Metanephros (tissue), 2 donors: ENCODE results near the gene BACE1-AS. TPM values are rescaled to one million over a fixed set of nuclear protein-coding genes. Genes with fewer than 3 reads are reported as not detected.

Source experiments
- small RNA-seq: library from RNA; depleted of rRNA; stranded (forward); fragments of <200 nt; gene quantifications from one replicate; pipeline ENCODE3, GENCODE V24; 2014; ENCODE audit warnings: low replicate concordance
- total RNA-seq: library from RNA; depleted of rRNA; stranded (reverse); fragments of >200 nt; gene quantifications from one replicate; pipeline ENCODE4 v1.2.3, GENCODE V29; 2014

Gene BACE1-AS
- 6.8 TPM for total RNA-seq

GRCh38 chr11:117290809-117291396 lies at the start of gene BACE1-AS:
Gene BACE1-AS, plus strand, starts transcription at chr11:117291346.

GRCh38 chr11:117316197-117316961 lies 25.2 kb downstream of the BACE1-AS start, which contains the start of gene BACE1:
Gene BACE1, minus strand, starts transcription at chr11:117316256. Its CDS starts 461 bp downstream, at chr11:117315795.

GRCh38 chr11:117327567-117328374 lies 36.6 kb downstream of the BACE1-AS start, which contains the start of gene CEP164:
Gene CEP164, plus strand, starts transcription at chr11:117327854. Its CDS starts 10,733 bp downstream, at chr11:117338587.

Small RNA genes lying within 50 kb of the gene (small RNA-seq; reads per million reads assigned to genes)
- not detected for gene RF00564

Other genes starting within 250 kb of the BACE1-AS start
- 37.4 TPM for gene SIK3, start 192.9 kb upstream of the BACE1-AS start, total RNA-seq
- 74.0 TPM for gene PAFAH1B2, start 147.1 kb upstream of the BACE1-AS start, total RNA-seq
- 39.8 TPM for gene SIDT2, start 112.6 kb upstream of the BACE1-AS start, total RNA-seq
- 150 TPM for gene TAGLN, start 92.0 kb upstream of the BACE1-AS start, total RNA-seq
- 36.6 TPM for gene PCSK7, start 59.3 kb upstream of the BACE1-AS start, total RNA-seq
- 25.4 TPM for gene RNF214, start 58.7 kb upstream of the BACE1-AS start, total RNA-seq
- 27.8 TPM for gene BACE1, start 24.9 kb downstream of the BACE1-AS start, total RNA-seq
- gene CEP164, start 36.5 kb downstream of the BACE1-AS start, total RNA-seq, result 26.4 TPM